ENCODE data around the gene KCTD18.

KCTD18 gene

DNA sequence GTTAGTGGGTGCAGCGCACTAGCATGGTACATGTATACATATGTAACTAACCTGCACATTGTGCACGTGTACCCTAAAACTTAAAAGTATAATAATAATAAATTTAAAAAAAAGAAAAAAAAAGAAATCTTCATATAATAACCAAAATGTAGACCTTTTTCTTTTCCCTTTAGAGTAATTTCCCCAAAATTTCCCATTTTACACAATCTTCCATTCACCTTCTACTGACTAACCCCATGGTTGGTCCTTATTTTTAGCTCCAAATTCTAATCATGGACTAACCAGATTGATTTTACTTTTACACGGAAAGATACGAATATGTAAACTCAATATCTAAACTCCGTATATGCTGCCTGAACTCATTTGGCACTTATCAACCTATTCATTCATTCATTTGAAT lies 7.7 kb downstream of the KCTD18 start:
- H3K27me3 ChIP-seq (ENCODE audit: insufficient read depth, low read depth, severe bottlenecking): no peaks in the 10 kb centered on the region
- H3K4me3 ChIP-seq (ENCODE audit: low read depth, low read length): no peak overlapping the region
- no peak for TF ChIP-seq CTCF (IDR thresholded peaks at IDR 0.05; ENCODE audit: low read depth, low read length)
- peaks cover 3% of the 10 kb centered on the region for H3K36me3 ChIP-seq
- no peak overlapping the region for H3K27ac ChIP-seq
- no peak for DNase-seq
- no peaks in the 10 kb centered on the region for H3K9me3 ChIP-seq (ENCODE audit: severe bottlenecking)

- TF ChIP-seq CTCF (IDR thresholded peaks at IDR 0.05; ENCODE audit: low read depth, low read length): no peak
- Histone ChIP-seq H3K36me3 (peaks cover 3% of the 10 kb centered on the region), H3K27me3 (ENCODE audit: insufficient read depth, low read depth, severe bottlenecking) (no peaks in the 10 kb centered on the region), H3K4me3 (ENCODE audit: low read depth, low read length) (no peak overlapping the region), H3K9me3 (ENCODE audit: severe bottlenecking) (no peaks in the 10 kb centered on the region), H3K27ac (no peak overlapping the region; the same call in 1 of the 2 replicates)
- DNase-seq: no peak
These were observed 11.3 kb downstream of the KCTD18 start for GRCh38 chr2:200498402-200499162.

- no peaks in the 10 kb centered on the region for H3K9me3 ChIP-seq (ENCODE audit: severe bottlenecking)
- no peaks in the 10 kb centered on the region for H3K27me3 ChIP-seq (ENCODE audit: insufficient read depth, low read depth, severe bottlenecking)
- H3K27ac ChIP-seq: no peak overlapping the region
- peaks cover 3% of the 10 kb centered on the region for H3K36me3 ChIP-seq
- no peak for DNase-seq
- no peak for TF ChIP-seq CTCF (IDR thresholded peaks at IDR 0.05; ENCODE audit: low read depth, low read length)
- H3K4me3 ChIP-seq (ENCODE audit: low read depth, low read length): no peak overlapping the region
These were observed 13.2 kb downstream of the KCTD18 start for GRCh38 chr2:200496696-200497095.

GRCh38 chr2:200494048-200494447 lies 15.8 kb downstream of the KCTD18 start:
- peaks cover 6% of the 10 kb centered on the region for H3K36me3 ChIP-seq

DNA sequence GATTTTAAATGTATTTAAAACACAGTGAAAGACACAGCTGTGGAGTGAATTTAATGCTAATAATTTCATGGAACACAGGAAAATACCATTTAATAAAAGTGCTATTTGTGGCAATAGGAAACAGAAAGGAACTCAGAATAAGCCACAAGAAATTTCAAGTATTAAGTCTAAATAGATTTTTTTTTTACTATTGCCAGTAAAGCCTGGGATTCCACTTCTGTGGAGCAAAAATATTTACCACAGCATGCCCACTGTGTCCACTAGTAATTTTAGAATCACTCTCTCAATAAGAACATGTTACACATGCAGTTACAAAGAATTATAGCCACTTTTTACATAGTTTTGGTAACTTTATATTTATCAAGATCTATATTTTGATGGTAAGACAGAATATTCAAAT lies 17.2 kb downstream of the KCTD18 start:
- H3K9me3 ChIP-seq (ENCODE audit: severe bottlenecking): no peaks in the 10 kb centered on the region
- no peak overlapping the region for H3K4me3 ChIP-seq (ENCODE audit: low read depth, low read length)
- H3K27me3 ChIP-seq (ENCODE audit: insufficient read depth, low read depth, severe bottlenecking): no peaks in the 10 kb centered on the region
- no peak for DNase-seq
- no peak overlapping the region for H3K27ac ChIP-seq
- H3K36me3 ChIP-seq: peaks cover 2% of the 10 kb centered on the region; the same call in 1 of the 2 replicates
- TF ChIP-seq CTCF (IDR thresholded peaks at IDR 0.05; ENCODE audit: low read depth, low read length): no peak

More at GRCh38 chr2:200494048-200494447, 15.8 kb downstream of the KCTD18 start:
- H3K27me3 ChIP-seq (ENCODE audit: insufficient read depth, low read depth, severe bottlenecking): no peaks in the 10 kb centered on the region
- DNase-seq: no peak
- no peak overlapping the region for H3K4me3 ChIP-seq (ENCODE audit: low read depth, low read length)
- no peak for TF ChIP-seq CTCF (IDR thresholded peaks at IDR 0.05; ENCODE audit: low read depth, low read length)
- H3K27ac ChIP-seq: no peak overlapping the region
- no peaks in the 10 kb centered on the region for H3K9me3 ChIP-seq (ENCODE audit: severe bottlenecking)

GRCh38 chr2:200490001-200490400 lies 19.9 kb downstream of the KCTD18 start:
- TF ChIP-seq CTCF (IDR thresholded peaks at IDR 0.05; ENCODE audit: low read depth, low read length): no peak
- no peak overlapping the region for H3K4me3 ChIP-seq (ENCODE audit: low read depth, low read length)
- H3K27ac ChIP-seq: no peak overlapping the region
- H3K27me3 ChIP-seq (ENCODE audit: insufficient read depth, low read depth, severe bottlenecking): no peaks in the 10 kb centered on the region
- peaks cover 2% of the 10 kb centered on the region; the same call in 1 of the 2 replicates for H3K36me3 ChIP-seq
- no peaks in the 10 kb centered on the region for H3K9me3 ChIP-seq (ENCODE audit: severe bottlenecking)
- DNase-seq: no peak
